Natural killer cell (primary cell): ENCODE data around the gene MYO5C. TPM values are rescaled to one million over a fixed set of nuclear protein-coding genes. Genes with fewer than 3 reads are reported as not detected.

Source experiments
- ATAC-seq, 3 donors: fragments of 150-1000 bp in 2 of 3; fragments of 200-7000 bp in 1 of 3; cut with Tn5 transposase; 1 replicate in 1 of 3; 2 replicates in 2 of 3; pipeline ENCODE4 v1.10.0; 2021; ENCODE audit warnings: mild to moderate bottlenecking in 2 of 3, moderate library complexity in 2 of 3
- DNase-seq, 2 donors: peaks; one replicate each; pipeline versions ENCODE4 v3.0.0 to v3.0.0-alpha.2; 2013 to 2021; ENCODE audit warnings: mixed read lengths in 1 of 2
- H3K27ac ChIP-seq: one replicate; pipeline ENCODE4 v1.5.1; 2013; ENCODE audit warnings: mild to moderate bottlenecking, low read length
- H3K27me3 ChIP-seq: one replicate; pipeline ENCODE4 v1.6.1; 2013; ENCODE audit warnings: low read length; ENCODE audit not compliant: control insufficient read depth, insufficient read depth
- H3K36me3 ChIP-seq: one replicate; pipeline ENCODE4 v1.6.1; 2013; ENCODE audit warnings: low read length; ENCODE audit not compliant: control insufficient read depth, insufficient read depth
- H3K4me1 ChIP-seq: one replicate; pipeline ENCODE4 v1.6.1; 2013; ENCODE audit warnings: low read length; ENCODE audit not compliant: control insufficient read depth, insufficient read depth
- H3K4me3 ChIP-seq: one replicate; pipeline ENCODE4 v1.5.1; 2013; ENCODE audit warnings: low read length
- H3K9me3 ChIP-seq: one replicate; pipeline ENCODE4 v1.6.1; 2013; ENCODE audit warnings: low read length; ENCODE audit not compliant: control insufficient read depth, insufficient read depth
- H3K27ac Mint-ChIP-seq, 2 donors: one replicate each; pipeline ENCODE4 v1.8.0; 2022; ENCODE audit warnings: mild to moderate bottlenecking in 2 of 2, mixed read lengths in 2 of 2, moderate library complexity in 1 of 2
- H3K27me3 Mint-ChIP-seq, 2 donors: one replicate each; pipeline ENCODE4 v1.8.0; 2022; ENCODE audit warnings: low read depth in 2 of 2, mixed read lengths in 2 of 2
- H3K36me3 Mint-ChIP-seq: one replicate; pipeline ENCODE4 v1.8.0; 2022; ENCODE audit warnings: mixed read lengths
- H3K4me1 Mint-ChIP-seq, 2 donors: one replicate each; pipeline ENCODE4 v1.8.0; 2022; ENCODE audit warnings: mixed read lengths in 2 of 2
- H3K4me3 Mint-ChIP-seq: one replicate; pipeline ENCODE4 v1.8.0; 2022; ENCODE audit warnings: mild to moderate bottlenecking, moderate library complexity, mixed read lengths
- H3K9me3 Mint-ChIP-seq, 2 donors: one replicate each; pipeline ENCODE4 v1.8.0; 2022; ENCODE audit warnings: mixed read lengths in 2 of 2
- CTCF ChIP-seq: fragments of 200-600 bp; IDR thresholded peaks from one replicate; pipeline ENCODE4 v1.8.0; 2022; ENCODE audit warnings: antibody characterized with exemption
- WGBS: methylation state at CpG from one replicate; pipeline ENCODE4 v1.1.7; 2013; ENCODE audit warnings: missing lambda C conversion rate; ENCODE audit not compliant: insufficient coverage; 5-methylcytosine and 5-hydroxymethylcytosine counted together
- intact Hi-C: fragments of 100-400 bp; cut with micrococcal nuclease; formaldehyde crosslinking; loops from one replicate; pipeline ENCODE4 v1.14.2; 2022
- total RNA-seq, 4 donors: library from RNA; stranded (reverse); fragments of 120-200 nt in 1 of 4; gene quantifications; one replicate each; pipeline versions ENCODE4 v1.2.3 to v1.2.4, GENCODE V29; 2013 to 2022

MYO5C gene
- total RNA-seq, 3 donors from 2014 or later (not counting 1 experiment from before 2014, with no cell fraction given): 0.45 to 0.82 (median 0.60) TPM

- H3K27me3 Mint-ChIP-seq: no peaks in the 10 kb centered on the region
- no peaks in the 10 kb centered on the region for H3K9me3 Mint-ChIP-seq
- Histone ChIP-seq H3K27me3 (no peaks in the 10 kb centered on the region), H3K9me3 (no peaks in the 10 kb centered on the region), H3K4me3 (no peak overlapping the region), H3K27ac (peak overlapping the region; percentile 49), H3K4me1 (peaks cover 21% of the 10 kb centered on the region), H3K36me3 (no peaks in the 10 kb centered on the region)
- ATAC-seq (peak; percentile 91 to 99 (median 99)), DNase-seq (peak; percentile 20 to 63)
- peak overlapping the region; percentile 85 to 86 for H3K27ac Mint-ChIP-seq
- peaks cover 23 to 26% of the 10 kb centered on the region in 2 donors for H3K4me1 Mint-ChIP-seq
- 17% methylated on average over 8 of the region's 8 CpGs for WGBS
- peak overlapping the region; percentile 81 for H3K4me3 Mint-ChIP-seq
- no peaks in the 10 kb centered on the region for H3K36me3 Mint-ChIP-seq
- no peak for TF ChIP-seq CTCF
- intact Hi-C loops: no loop called here
Observed at GRCh38 chr15:52261498-52262242, 33.9 kb downstream of the MYO5C start.

GRCh38 chr15:52261026-52261425 is 34.6 kb downstream of the MYO5C start:
- no peaks in the 10 kb centered on the region for H3K27me3 Mint-ChIP-seq
- ATAC-seq (no peak), DNase-seq (no peak)
- Histone ChIP-seq H3K4me3 (no peak overlapping the region), H3K4me1 (peaks cover 26% of the 10 kb centered on the region), H3K36me3 (no peaks in the 10 kb centered on the region), H3K27ac (peak overlapping the region; percentile 47), H3K9me3 (no peaks in the 10 kb centered on the region), H3K27me3 (no peaks in the 10 kb centered on the region)
- WGBS: 96% methylated on average over 10 of the region's 10 CpGs
- no peak overlapping the region for H3K4me3 Mint-ChIP-seq
- H3K9me3 Mint-ChIP-seq: no peaks in the 10 kb centered on the region
- H3K4me1 Mint-ChIP-seq: peaks cover 29 to 32% of the 10 kb centered on the region in 2 donors
- intact Hi-C loops: no loop called here
- peak overlapping the region; percentile 34 to 86 for H3K27ac Mint-ChIP-seq
- no peaks in the 10 kb centered on the region for H3K36me3 Mint-ChIP-seq
- TF ChIP-seq CTCF: no peak

GRCh38 chr15:52259503-52259902 is 36.1 kb downstream of the MYO5C start:
- TF ChIP-seq CTCF: no peak
- Mint-ChIP-seq H3K4me1 (peaks cover 32 to 33% of the 10 kb centered on the region in 2 donors), H3K9me3 (no peaks in the 10 kb centered on the region), H3K27me3 (peaks cover 0 to under 1% of the 10 kb centered on the region in 2 donors), H3K4me3 (no peak overlapping the region), H3K36me3 (no peaks in the 10 kb centered on the region), H3K27ac (peak overlapping the region in 1 of 2 donors; percentile 22)
- 92% methylated on average over 2 of the region's 4 CpGs for WGBS
- no peak overlapping the region for H3K4me3 ChIP-seq
- no peaks in the 10 kb centered on the region for H3K36me3 ChIP-seq
- intact Hi-C loops: loop anchor here (5.0 kb wide), 1 partner anchor 73 kb away; no protein-coding TSS in a partner anchor
- H3K4me1 ChIP-seq: peaks cover 26% of the 10 kb centered on the region
- H3K27ac ChIP-seq: no peak overlapping the region
- DNase-seq: no peak
- no peaks in the 10 kb centered on the region for H3K27me3 ChIP-seq
- no peaks in the 10 kb centered on the region for H3K9me3 ChIP-seq
- no peak for ATAC-seq
